Neural cell (in vitro differentiated cells): ENCODE results near the gene TXNDC15. TPM values are rescaled to one million over a fixed set of nuclear protein-coding genes. Genes with fewer than 3 reads are reported as not detected.
A peak's percentile ranks its signal among the peaks of the same experiment; 100 is the strongest.
"Not testable (repeated sequence)": the region's sequence is repeated elsewhere in the genome, so short reads cannot be mapped to it uniquely, and the experiment has no call there.

Experiments used
- H2AFZ ChIP-seq: fragments of 200-600, 300-800 bp; sonication (generic), shearing (Covaris generic); 2 replicates; pipeline ENCODE4 v1.6.0; 2014; ENCODE audit warnings: low read depth, mild to moderate bottlenecking, antibody characterized with exemption, low read length, moderate library complexity
- H3F3A ChIP-seq: fragments of 200-600 bp; shearing (Covaris generic); 2 replicates; pipeline ENCODE4 v1.6.1; 2016; ENCODE audit warnings: mild to moderate bottlenecking, moderate library complexity, mixed read lengths, antibody characterized with exemption, low read length; ENCODE audit not compliant: insufficient read depth, poor library complexity, severe bottlenecking
- H3K27ac ChIP-seq: fragments of 200-600, 300-800 bp; sonication (generic), shearing (Covaris generic); 2 replicates; pipeline ENCODE4 v1.5.1; 2014; ENCODE audit warnings: mild to moderate bottlenecking, low read length, moderate library complexity
- H3K27me3 ChIP-seq: fragments of 300-800, 200-600 bp; sonication (generic), shearing (Covaris generic); 2 replicates; pipeline ENCODE4 v1.6.0; 2014; ENCODE audit warnings: mild to moderate bottlenecking, low read depth, low read length, moderate library complexity; ENCODE audit not compliant: insufficient read depth
- H3K36me3 ChIP-seq: fragments of 300-800, 200-600 bp; sonication (generic), shearing (Covaris generic); 2 replicates; pipeline ENCODE4 v1.5.1; 2014; ENCODE audit warnings: mild to moderate bottlenecking, antibody characterized with exemption, low read length, moderate library complexity; ENCODE audit not compliant: insufficient read depth
- H3K4me2 ChIP-seq: fragments of 300-800, 200-600 bp; sonication (generic), shearing (Covaris generic); 2 replicates; pipeline ENCODE4 v1.6.0; 2014; ENCODE audit warnings: mild to moderate bottlenecking, low read length
- H3K4me3 ChIP-seq: fragments of 300-800, 200-600 bp; sonication (generic), shearing (Covaris generic); 2 replicates; pipeline ENCODE4 v1.5.1; 2014; ENCODE audit warnings: mild to moderate bottlenecking, low read length, moderate library complexity
- H3K79me2 ChIP-seq: fragments of 200-600 bp; shearing (Covaris generic); replicated peaks from 2 replicates; pipeline ENCODE4 v1.6.0; 2014; ENCODE audit warnings: mild to moderate bottlenecking, low read length, moderate library complexity; ENCODE audit not compliant: insufficient read depth
- H3K9ac ChIP-seq: fragments of 300-800, 200-600 bp; sonication (generic), shearing (Covaris generic); 2 replicates; pipeline ENCODE4 v1.6.1; 2016; ENCODE audit warnings: mild to moderate bottlenecking, low read length, mixed read lengths
- H3K9me2 ChIP-seq: fragments of 200-600 bp; shearing (Covaris generic); 2 replicates; pipeline ENCODE4 v1.6.1; 2016; ENCODE audit warnings: mild to moderate bottlenecking, low read length, mixed read lengths; ENCODE audit not compliant: insufficient read depth
- H3K9me3 ChIP-seq: fragments of 200-600, 300-800 bp; sonication (generic), shearing (Covaris generic); 2 replicates; pipeline ENCODE4 v1.6.1; 2016; ENCODE audit warnings: mild to moderate bottlenecking, mixed run types, low read length, moderate library complexity, mixed read lengths
- H4K20me1 ChIP-seq: fragments of 200-600 bp; shearing (Covaris generic); 2 replicates; pipeline ENCODE4 v1.6.1; 2016; ENCODE audit warnings: mild to moderate bottlenecking, mixed run types; ENCODE audit not compliant: insufficient read depth
- CTCF ChIP-seq: fragments of 450-650 bp; IDR thresholded peaks from 2 replicates; pipeline ENCODE4 v1.5.1; 2014; ENCODE audit warnings: antibody characterized with exemption, mild to moderate bottlenecking, moderate library complexity; ENCODE audit not compliant: poor library complexity, severe bottlenecking
- EP300 ChIP-seq: fragments of 450-650 bp; conservative IDR thresholded peaks from 2 replicates; pipeline ENCODE4 v1.6.1; 2014; ENCODE audit warnings: antibody characterized with exemption, mild to moderate bottlenecking, moderate library complexity; ENCODE audit not compliant: poor library complexity, severe bottlenecking
- EZH2 ChIP-seq: fragments of 200-600, 300-800 bp; shearing (Covaris generic), sonication (generic); IDR thresholded peaks from 2 replicates; pipeline ENCODE4 v1.6.1; 2014; ENCODE audit warnings: antibody characterized with exemption, low read length, borderline replicate concordance, mild to moderate bottlenecking; ENCODE audit not compliant: insufficient read depth, poor library complexity, severe bottlenecking
- MXI1 ChIP-seq: fragments of 450-650 bp; conservative IDR thresholded peaks from 2 replicates; pipeline ENCODE4 v1.6.1; 2014; ENCODE audit warnings: antibody characterized with exemption, mild to moderate bottlenecking; ENCODE audit not compliant: poor library complexity, severe bottlenecking
- POLR2AphosphoS5 ChIP-seq: IDR thresholded peaks from 2 replicates; pipeline ENCODE4 v1.6.1; 2012
- RAD21 ChIP-seq: fragments of 450-650 bp; conservative IDR thresholded peaks from 2 replicates; pipeline ENCODE4 v1.6.1; 2014; ENCODE audit warnings: antibody characterized with exemption, mild to moderate bottlenecking, moderate library complexity
- REST ChIP-seq: IDR thresholded peaks from 2 replicates; pipeline ENCODE4 v1.6.1; 2012; ENCODE audit warnings: borderline replicate concordance
- SMC3 ChIP-seq: fragments of 450-650 bp; conservative IDR thresholded peaks from 2 replicates; pipeline ENCODE4 v1.6.1; 2014; ENCODE audit warnings: antibody characterized with exemption, mild to moderate bottlenecking, moderate library complexity; ENCODE audit not compliant: poor library complexity
- TAF1 ChIP-seq: IDR thresholded peaks from 2 replicates; pipeline ENCODE4 v1.6.1; 2012; ENCODE audit warnings: low read depth
- polyA plus RNA-seq: library from polyadenylated mRNA; depleted of rRNA; stranded (reverse); fragments of >200 nt; gene quantifications from 2 replicates; pipeline ENCODE4 v1.2.3, GENCODE V29; 2014

Gene TXNDC15
- polyA plus RNA-seq, 1 donor from 2014 or later = 127 TPM

- Histone ChIP-seq H3K4me3 (peak overlapping the region; percentile 96), H3K27ac (peak overlapping the region; percentile 92), H3K9me2 (no peaks in the 10 kb centered on the region), H3K36me3 (no peaks in the 10 kb centered on the region), H3F3A (no peaks in the 10 kb centered on the region), H4K20me1 (no peaks in the 10 kb centered on the region), H3K27me3 (no peaks in the 10 kb centered on the region), H3K9me3 (no peaks in the 10 kb centered on the region), H3K4me2 (peak overlapping the region; percentile 96), H3K79me2 (peaks cover 37% of the 10 kb centered on the region), H3K9ac (peak overlapping the region; percentile 97), H2AFZ (peak overlapping the region; percentile 34)
- no peak for TF ChIP-seq EP300
- no peak for TF ChIP-seq TAF1
- TF ChIP-seq CTCF = no peak
- TF ChIP-seq MXI1 = no peak
- TF ChIP-seq REST = no peak
- TF ChIP-seq SMC3 = no peak
- no peak for TF ChIP-seq EZH2
- TF ChIP-seq RAD21 = no peak
- TF ChIP-seq POLR2AphosphoS5 = no peak
These were observed 27.6 kb upstream of the TXNDC15 start for GRCh38 chr5:134846641-134846960.

- peaks cover 42% of the 10 kb centered on the region for H3K79me2 ChIP-seq
- not testable (repeated sequence) for H3K36me3 ChIP-seq, H3K27me3 ChIP-seq, H3K9me3 ChIP-seq, H4K20me1 ChIP-seq, H3K4me2 ChIP-seq, H3K9ac ChIP-seq, H3F3A ChIP-seq, H3K4me3 ChIP-seq, H2AFZ ChIP-seq, H3K9me2 ChIP-seq, H3K27ac ChIP-seq
These were observed 24.7 kb upstream of the TXNDC15 start for GRCh38 chr5:134849434-134849933.

GRCh38 chr5:134851307-134851923 is 22.8 kb upstream of the TXNDC15 start:
- peaks cover 45% of the 10 kb centered on the region for H3K79me2 ChIP-seq
- no peak for TF ChIP-seq EP300
- TF ChIP-seq EZH2 = no peak
- TF ChIP-seq CTCF = peak; percentile 46

GRCh38 chr5:134856465-134856864 is 17.7 kb upstream of the TXNDC15 start:
- H3K9me2 ChIP-seq, H3K36me3 ChIP-seq, H3K27me3 ChIP-seq, H3K4me3 ChIP-seq, H3K27ac ChIP-seq, H3K79me2 ChIP-seq, H4K20me1 ChIP-seq, H3K9ac ChIP-seq, H3K9me3 ChIP-seq, H2AFZ ChIP-seq, H3K4me2 ChIP-seq, H3F3A ChIP-seq: not testable (repeated sequence)

More at GRCh38 chr5:134851307-134851923, 22.8 kb upstream of the TXNDC15 start:
- Histone ChIP-seq H3K36me3 (no peaks in the 10 kb centered on the region), H3F3A (no peaks in the 10 kb centered on the region), H3K27me3 (no peaks in the 10 kb centered on the region), H4K20me1 (no peaks in the 10 kb centered on the region), H3K4me3 (no peak overlapping the region), H3K9me3 (no peaks in the 10 kb centered on the region), H3K4me2 (no peak overlapping the region), H3K9me2 (no peaks in the 10 kb centered on the region), H3K27ac (no peak overlapping the region), H3K9ac (no peak overlapping the region), H2AFZ (no peak overlapping the region)
